Ishikawa (cell line): Measurements from ENCODE around the gene LINC01488.

Experiments
- CREB1 ChIP-seq: IDR thresholded peaks from 2 replicates; pipeline ENCODE4 v1.6.1; 2012; ENCODE audit warnings: low read depth
- EGR1 ChIP-seq: IDR thresholded peaks from 2 replicates; pipeline ENCODE4 v1.6.1; 2012
- EP300 ChIP-seq: IDR thresholded peaks from 2 replicates; pipeline ENCODE4 v1.6.1; 2012; ENCODE audit warnings: borderline replicate concordance
- FOXM1 ChIP-seq: IDR thresholded peaks from 2 replicates; pipeline ENCODE4 v1.6.1; 2012; ENCODE audit warnings: low read depth, borderline replicate concordance
- MAX ChIP-seq: IDR thresholded peaks from 2 replicates; pipeline ENCODE4 v1.6.1; 2012
- REST ChIP-seq: IDR thresholded peaks from 2 replicates; pipeline ENCODE4 v1.6.1; 2012; ENCODE audit warnings: low read depth, mild to moderate bottlenecking
- TAF1 ChIP-seq: IDR thresholded peaks from 2 replicates; pipeline ENCODE4 v1.6.1; 2012; ENCODE audit warnings: low read depth, mild to moderate bottlenecking
- TCF12 ChIP-seq: IDR thresholded peaks from 2 replicates; pipeline ENCODE4 v1.6.1; 2012; ENCODE audit warnings: low read depth

GRCh38 chr11:69489746-69490365, 8.4 kb downstream of the LINC01488 start:
- TF ChIP-seq EP300 (no peak), CREB1 (no peak), REST (no peak), FOXM1 (no peak), EGR1 (no peak), TAF1 (no peak), TCF12 (no peak), MAX (no peak)
